Stimulated activated naive B cell treated with anti-CD40 and anti-IgM and Interleukin-4, amounts not matched to agents 10 μg/mL and 1 μg/mL and 100 μg/mL, for 72 hours (primary cell): ENCODE data around the gene ARHGAP8.
"Not testable (repeated sequence)": the region's sequence is repeated elsewhere in the genome, so short reads cannot be mapped to it uniquely, and the experiment has no call there.

Source experiments
- ATAC-seq, 2 donors: fragments of 150-1000 bp; cut with Tn5 transposase; replicated peaks; 2 replicates each; pipeline ENCODE4 v1.10.0; 2021; ENCODE audit warnings: moderate library complexity in 1 of 2
- DNase-seq: peaks from one replicate; pipeline ENCODE4 v3.0.0; 2021
- H3K27ac Mint-ChIP-seq: one replicate; pipeline ENCODE4 v1.8.0; 2022; ENCODE audit warnings: mild to moderate bottlenecking, mixed read lengths
- H3K27me3 Mint-ChIP-seq, 2 donors: one replicate each; pipeline ENCODE4 v1.8.0; 2022; ENCODE audit warnings: mixed read lengths in 2 of 2
- H3K36me3 Mint-ChIP-seq, 2 donors: one replicate each; pipeline ENCODE4 v1.8.0; 2022; ENCODE audit warnings: mixed read lengths in 2 of 2, mild to moderate bottlenecking in 1 of 2
- H3K4me1 Mint-ChIP-seq, 2 donors: one replicate each; pipeline ENCODE4 v1.8.0; 2022; ENCODE audit warnings: mixed read lengths in 2 of 2, mild to moderate bottlenecking in 1 of 2
- H3K4me3 Mint-ChIP-seq, 2 donors: one replicate each; pipeline ENCODE4 v1.8.0; 2022; ENCODE audit warnings: mild to moderate bottlenecking in 2 of 2, mixed read lengths in 2 of 2, moderate library complexity in 1 of 2
- H3K9me3 Mint-ChIP-seq, 2 donors: one replicate each; pipeline ENCODE4 v1.8.0; 2022; ENCODE audit warnings: mixed read lengths in 2 of 2, mild to moderate bottlenecking in 1 of 2

The ARHGAP8 gene

GRCh38 chr22:44739024-44739423 is 13.4 kb upstream of the ARHGAP8 start:
- no peak for DNase-seq
- ATAC-seq, result no peak
- no peaks in the 10 kb centered on the region for H3K4me1 Mint-ChIP-seq
- peaks cover 0 to 2% of the 10 kb centered on the region in 2 donors for H3K9me3 Mint-ChIP-seq
- no peak overlapping the region for H3K27ac Mint-ChIP-seq
- no peak overlapping the region for H3K4me3 Mint-ChIP-seq
- H3K36me3 Mint-ChIP-seq, result no peaks in the 10 kb centered on the region
- peaks cover 6 to 13% of the 10 kb centered on the region in 2 donors for H3K27me3 Mint-ChIP-seq

- peaks cover 6 to 13% of the 10 kb centered on the region in 2 donors for H3K27me3 Mint-ChIP-seq
- H3K9me3 Mint-ChIP-seq, H3K36me3 Mint-ChIP-seq, H3K4me3 Mint-ChIP-seq, ATAC-seq, H3K4me1 Mint-ChIP-seq, H3K27ac Mint-ChIP-seq, DNase-seq: not testable (repeated sequence)
Observed at GRCh38 chr22:44739666-44740065, 12.7 kb upstream of the ARHGAP8 start.

GRCh38 chr22:44740307-44740706 is 12.1 kb upstream of the ARHGAP8 start:
- Mint-ChIP-seq H3K9me3 (peaks cover 0 to 2% of the 10 kb centered on the region in 2 donors), H3K27me3 (peaks cover 11 to 17% of the 10 kb centered on the region in 2 donors), H3K4me3 (no peak overlapping the region), H3K36me3 (no peaks in the 10 kb centered on the region), H3K27ac (no peak overlapping the region), H3K4me1 (no peaks in the 10 kb centered on the region)
- DNase-seq (no peak), ATAC-seq (no peak)

- ATAC-seq (no peak), DNase-seq (no peak)
- H3K9me3 Mint-ChIP-seq, result peaks cover 0 to 2% of the 10 kb centered on the region in 2 donors
- no peaks in the 10 kb centered on the region for H3K4me1 Mint-ChIP-seq
- H3K27me3 Mint-ChIP-seq, result peaks cover 18 to 22% of the 10 kb centered on the region in 2 donors
- no peak overlapping the region for H3K27ac Mint-ChIP-seq
- no peak overlapping the region for H3K4me3 Mint-ChIP-seq
- no peaks in the 10 kb centered on the region for H3K36me3 Mint-ChIP-seq
Observed at GRCh38 chr22:44741929-44742328, 10.4 kb upstream of the ARHGAP8 start.

- no peak for ATAC-seq
- H3K4me3 Mint-ChIP-seq, result no peak overlapping the region
- no peak overlapping the region for H3K27ac Mint-ChIP-seq
- no peaks in the 10 kb centered on the region for H3K4me1 Mint-ChIP-seq
- H3K27me3 Mint-ChIP-seq, result peaks cover 22 to 23% of the 10 kb centered on the region in 2 donors
- H3K9me3 Mint-ChIP-seq, result peaks cover 0 to 2% of the 10 kb centered on the region in 2 donors
- H3K36me3 Mint-ChIP-seq, result no peaks in the 10 kb centered on the region
- DNase-seq, result no peak
Observed at GRCh38 chr22:44743247-44743646, 9.1 kb upstream of the ARHGAP8 start.

- ATAC-seq, result no peak
- H3K27me3 Mint-ChIP-seq, result peaks cover 25% of the 10 kb centered on the region in 2 donors
- no peak for DNase-seq
- no peak overlapping the region for H3K27ac Mint-ChIP-seq
- H3K4me3 Mint-ChIP-seq, result no peak overlapping the region
- H3K4me1 Mint-ChIP-seq, result no peaks in the 10 kb centered on the region
- H3K36me3 Mint-ChIP-seq, result no peaks in the 10 kb centered on the region
- H3K9me3 Mint-ChIP-seq, result peaks cover 0 to 2% of the 10 kb centered on the region in 2 donors
Observed at GRCh38 chr22:44743804-44744211, 8.6 kb upstream of the ARHGAP8 start.

- Mint-ChIP-seq H3K27me3 (peaks cover 29 to 39% of the 10 kb centered on the region in 2 donors), H3K4me3 (no peak overlapping the region), H3K36me3 (no peaks in the 10 kb centered on the region), H3K9me3 (peaks cover 0 to 2% of the 10 kb centered on the region in 2 donors), H3K27ac (no peak overlapping the region), H3K4me1 (no peaks in the 10 kb centered on the region)
- DNase-seq, result no peak
- ATAC-seq, result no peak
Observed at GRCh38 chr22:44745853-44746789, 6.3 kb upstream of the ARHGAP8 start.

GRCh38 chr22:44747784-44748127 is 4.6 kb upstream of the ARHGAP8 start:
- not testable (repeated sequence) for DNase-seq, H3K4me1 Mint-ChIP-seq, H3K36me3 Mint-ChIP-seq, ATAC-seq, H3K4me3 Mint-ChIP-seq, H3K27ac Mint-ChIP-seq, H3K9me3 Mint-ChIP-seq
- peaks cover 31 to 50% of the 10 kb centered on the region in 2 donors for H3K27me3 Mint-ChIP-seq

- DNase-seq (no peak), ATAC-seq (no peak)
- no peak overlapping the region for H3K27ac Mint-ChIP-seq
- H3K27me3 Mint-ChIP-seq, result peaks cover 33 to 52% of the 10 kb centered on the region in 2 donors
- H3K9me3 Mint-ChIP-seq, result peaks cover 0 to 2% of the 10 kb centered on the region in 2 donors
- no peaks in the 10 kb centered on the region for H3K36me3 Mint-ChIP-seq
- no peak overlapping the region for H3K4me3 Mint-ChIP-seq
- H3K4me1 Mint-ChIP-seq, result peaks cover 2 to 10% of the 10 kb centered on the region in 2 donors
Observed at GRCh38 chr22:44748524-44748923, 3.9 kb upstream of the ARHGAP8 start.

GRCh38 chr22:44750481-44750880 is 1.9 kb upstream of the ARHGAP8 start:
- ATAC-seq (no peak), DNase-seq (no peak)
- H3K27ac Mint-ChIP-seq, result no peak overlapping the region
- H3K36me3 Mint-ChIP-seq, result no peaks in the 10 kb centered on the region
- no peak overlapping the region for H3K4me3 Mint-ChIP-seq
- peaks cover 2 to 10% of the 10 kb centered on the region in 2 donors for H3K4me1 Mint-ChIP-seq
- peaks cover 45 to 63% of the 10 kb centered on the region in 2 donors for H3K27me3 Mint-ChIP-seq
- no peaks in the 10 kb centered on the region for H3K9me3 Mint-ChIP-seq

- Mint-ChIP-seq H3K27ac (no peak overlapping the region), H3K4me1 (peaks cover 2 to 10% of the 10 kb centered on the region in 2 donors), H3K4me3 (peak overlapping the region in 1 of 2 donors; percentile 83), H3K27me3 (peaks cover 47 to 81% of the 10 kb centered on the region in 2 donors), H3K36me3 (no peaks in the 10 kb centered on the region), H3K9me3 (no peaks in the 10 kb centered on the region)
- ATAC-seq (no peak), DNase-seq (no peak)
Observed at GRCh38 chr22:44753189-44754042, 1.0 kb downstream of the ARHGAP8 start.

GRCh38 chr22:44754998-44755397 is 2.6 kb downstream of the ARHGAP8 start:
- Mint-ChIP-seq H3K27me3 (peaks cover 53 to 85% of the 10 kb centered on the region in 2 donors), H3K4me1 (peaks cover 2 to 10% of the 10 kb centered on the region in 2 donors), H3K36me3 (no peaks in the 10 kb centered on the region), H3K9me3 (no peaks in the 10 kb centered on the region), H3K4me3 (no peak overlapping the region), H3K27ac (no peak overlapping the region)
- DNase-seq, result no peak
- no peak for ATAC-seq

GRCh38 chr22:44755417-44755816 is 3.0 kb downstream of the ARHGAP8 start:
- Mint-ChIP-seq H3K9me3 (no peaks in the 10 kb centered on the region), H3K4me1 (peaks cover 2 to 10% of the 10 kb centered on the region in 2 donors), H3K27ac (no peak overlapping the region), H3K36me3 (no peaks in the 10 kb centered on the region), H3K27me3 (peaks cover 54 to 81% of the 10 kb centered on the region in 2 donors), H3K4me3 (no peak overlapping the region)
- DNase-seq, result no peak
- ATAC-seq, result no peak

GRCh38 chr22:44755956-44756361 is 3.6 kb downstream of the ARHGAP8 start:
- ATAC-seq (no peak), DNase-seq (no peak)
- Mint-ChIP-seq H3K4me3 (no peak overlapping the region), H3K27me3 (peaks cover 53 to 76% of the 10 kb centered on the region in 2 donors), H3K36me3 (no peaks in the 10 kb centered on the region), H3K4me1 (peaks cover 2 to 10% of the 10 kb centered on the region in 2 donors), H3K9me3 (peaks cover 0 to under 1% of the 10 kb centered on the region in 2 donors), H3K27ac (no peak overlapping the region)
